Adrenal gland (tissue), 12 donors: ENCODE data around the gene FGD3. TPM values are rescaled to one million over a fixed set of nuclear protein-coding genes. Genes with fewer than 3 reads are reported as not detected.
A peak's percentile ranks its signal among the peaks of the same experiment; 100 is the strongest.

Experiments
- DNase-seq, 7 donors: peaks; one replicate each; pipeline ENCODE4 v3.0.0-alpha.2; 2019 to 2020
- H3K27ac ChIP-seq, 5 donors: fragments of 200-600 bp; sonication (generic) in 4 of 5; 1 replicate in 3 of 5; 2 replicates in 2 of 5; pipeline versions ENCODE4 v1.5.1 to v1.8.0; 2016 to 2020; ENCODE audit warnings: mild to moderate bottlenecking in 1 of 5
- H3K27me3 ChIP-seq: fragments of 200-600 bp; 2 replicates; pipeline ENCODE4 v1.8.0; 2021
- H3K36me3 ChIP-seq, 2 donors: fragments of 200-600 bp; replicated peaks in 1 of 2; 1 replicate in 1 of 2; 2 replicates in 1 of 2; pipeline versions ENCODE4 v1.5.1 to v1.8.0; 2018 to 2022
- H3K4me1 ChIP-seq, 2 donors: fragments of 200-600 bp; replicated peaks in 1 of 2; 1 replicate in 1 of 2; 2 replicates in 1 of 2; pipeline versions ENCODE4 v1.5.1 to v1.8.0; 2018 to 2021
- H3K4me3 ChIP-seq, 4 donors: fragments of 200-600 bp; sonication (generic) in 3 of 4; one replicate each; pipeline ENCODE4 v1.5.1; 2016 to 2018
- H3K9me3 ChIP-seq, 3 donors: fragments of 200-600 bp; sonication (generic) in 1 of 3; replicated peaks in 1 of 3; 1 replicate in 2 of 3; 2 replicates in 1 of 3; pipeline versions ENCODE4 v1.5.1 to v1.8.0; 2016 to 2021
- CTCF ChIP-seq, 6 experiments: fragments of 450-650 bp in 4 of 6; fragments of 200-600 bp in 2 of 6; sonication (generic) in 1 of 6; IDR thresholded peaks; 1 replicate in 5 of 6; 2 replicates in 1 of 6; pipeline versions ENCODE4 v1.5.1 to v1.8.0; 2016 to 2021; ENCODE audit warnings: antibody characterized with exemption in 6 of 6, mild to moderate bottlenecking in 2 of 6, moderate library complexity in 1 of 6
- POLR2A ChIP-seq, 2 donors: fragments of 450-650 bp; IDR thresholded peaks; one replicate each; pipeline ENCODE4 v1.6.1; 2017; ENCODE audit warnings: antibody characterized with exemption in 2 of 2, mild to moderate bottlenecking in 2 of 2, moderate library complexity in 1 of 2
- WGBS, 4 donors: extraction: QIAGEN DNeasy Blood & Tissue Kit in 2 of 4; methylation state at CpG; one replicate each; pipeline versions ENCODE4 v1.1.5 to v1.1.7; 2013 to 2017; 5-methylcytosine and 5-hydroxymethylcytosine counted together
- intact Hi-C, 2 donors: fragments of 100-400 bp; cut with DNase I; formaldehyde crosslinking; loops; one replicate each; pipeline versions ENCODE4 v1.14.1 to v1.15.0; 2022 to 2023
- polyA plus RNA-seq, 3 donors: library from polyadenylated mRNA; stranded (reverse); fragments of 200-250 nt in 2 of 3; fragments of 350-450 nt in 1 of 3; fragmentation: Illumina TruSeq in 1 of 3; extraction: RNeasy Lipid Tissue Mini Kit (QIAGEN cat#74804) in 1 of 3; gene quantifications; one replicate each; pipeline ENCODE4 v1.2.3, GENCODE V29; 2013 to 2014
- total RNA-seq, 9 donors: library from RNA; depleted of rRNA in 4 of 9; stranded (reverse); fragments of >200 nt in 4 of 9; fragments of 120-200 nt in 1 of 9; fragmentation: NEBNext Ultra II Directional in 1 of 9; extraction: Animal tissue kit (Norgen Biotek cat#: 25700) in 1 of 9; gene quantifications; one replicate each; pipeline versions ENCODE4 v1.1.0 to v1.2.4, GENCODE V29; 2013 to 2023
- donor health status: healthy with polysubstance abuse.
- donor health status: Bipolar disorder and iron deficiency.
- donor health status: DM: yes; HTN: yes; CAD: no.
- donor health status: DM: no; HTN: no; CAD: no.
- donor health status: DM: no; HTN: no; CAD: no.
- donor health status: DM: yes; HTN: yes; CAD: no.

The FGD3 gene
- total and polyA plus RNA-seq, 12 donors, result 0.89 to 7.6 (median 5.6) TPM

- no peak overlapping the region for H3K4me3 ChIP-seq
- H3K27me3 ChIP-seq, result no peaks in the 10 kb centered on the region
- H3K36me3 ChIP-seq, result no peaks in the 10 kb centered on the region
- DNase-seq, result no peak
- no peak overlapping the region for H3K27ac ChIP-seq
- WGBS, 4 donors, result 73 to 86% (median 75%) methylated on average over 7 to 8 of the region's 8 CpGs
- no peaks in the 10 kb centered on the region for H3K9me3 ChIP-seq
- intact Hi-C loops, result no loop called here
- H3K4me1 ChIP-seq, result peaks cover 11% of the 10 kb centered on the region in 2 donors
- TF ChIP-seq CTCF (IDR thresholded peaks at IDR 0.05) (no peak), POLR2A (IDR thresholded peaks at IDR 0.05) (no peak)
Measured at GRCh38 chr9:93060746-93061259, 113.5 kb downstream of the FGD3 start.

- Histone ChIP-seq H3K36me3 (no peaks in the 10 kb centered on the region), H3K27me3 (no peaks in the 10 kb centered on the region), H3K4me1 (peaks cover 11% of the 10 kb centered on the region in 2 donors), H3K9me3 (no peaks in the 10 kb centered on the region), H3K27ac (no peak overlapping the region), H3K4me3 (no peak overlapping the region)
- intact Hi-C loops, result no loop called here
- TF ChIP-seq POLR2A (IDR thresholded peaks at IDR 0.05) (no peak), CTCF (IDR thresholded peaks at IDR 0.05) (no peak)
- DNase-seq, result no peak
- 83 to 90% (median 86%) methylated on average over 4 of the region's 4 CpGs for WGBS, 4 donors
Measured at GRCh38 chr9:93061260-93061751, 114.0 kb downstream of the FGD3 start.

- Histone ChIP-seq H3K4me1 (peaks cover 11% of the 10 kb centered on the region in 2 donors), H3K9me3 (no peaks in the 10 kb centered on the region), H3K27me3 (no peaks in the 10 kb centered on the region), H3K27ac (no peak overlapping the region), H3K36me3 (no peaks in the 10 kb centered on the region), H3K4me3 (no peak overlapping the region)
- TF ChIP-seq CTCF (IDR thresholded peaks at IDR 0.05) (no peak), POLR2A (IDR thresholded peaks at IDR 0.05) (no peak)
- no peak for DNase-seq
- intact Hi-C loops, result no loop called here
- 76 to 88% (median 84%) methylated on average over 14 to 19 of the region's 19 CpGs for WGBS, 4 donors
Measured at GRCh38 chr9:93061791-93062763, 114.8 kb downstream of the FGD3 start.

- H3K27me3 ChIP-seq, result no peaks in the 10 kb centered on the region
- no peak overlapping the region for H3K4me3 ChIP-seq
- 75 to 92% (median 85%) methylated on average over 7 to 12 of the region's 12 CpGs for WGBS, 4 donors
- H3K36me3 ChIP-seq, result no peaks in the 10 kb centered on the region
- no peaks in the 10 kb centered on the region for H3K9me3 ChIP-seq
- DNase-seq, result peak in 2 of 7 donors; percentile 36 to 61
- TF ChIP-seq CTCF (IDR thresholded peaks at IDR 0.05), result no peak
- H3K27ac ChIP-seq, result no peak overlapping the region
- H3K4me1 ChIP-seq, result peaks cover 0 to 4% of the 10 kb centered on the region in 2 donors
- intact Hi-C loops, result no loop called here
Measured at GRCh38 chr9:93064392-93065134, 117.2 kb downstream of the FGD3 start.
